ENCODE results near the gene PMP22.

DNA sequence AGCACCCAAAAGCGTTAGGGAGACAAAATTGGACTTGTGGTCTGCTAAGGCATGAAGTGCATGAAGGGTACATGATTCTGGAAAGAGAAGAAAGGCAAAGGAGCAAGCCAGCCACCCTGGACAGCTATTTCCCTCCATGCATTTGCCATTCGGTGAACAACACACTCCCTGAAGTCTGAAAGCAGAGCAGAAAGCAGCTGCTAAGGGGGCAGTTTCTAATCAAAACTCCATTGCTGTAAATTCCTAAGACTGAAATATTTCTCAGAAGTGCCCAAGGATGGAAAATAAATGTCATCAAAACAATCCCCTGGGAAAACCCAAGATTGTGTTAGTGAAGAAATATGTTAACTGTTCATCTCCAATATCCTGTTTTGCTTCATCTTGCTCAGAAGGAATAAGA lies 44.3 kb downstream of the PMP22 start:
- TF ChIP-seq CTCF (IDR thresholded peaks at IDR 0.05; ENCODE audit: extremely low read depth in 1 of 2, insufficient read depth in 1 of 2, low read depth in 1 of 2, low read length in 2 of 2) = no peak
- no peak for TF ChIP-seq EZH2 (IDR thresholded peaks at IDR 0.05; ENCODE audit: borderline replicate concordance, low read depth, low read length, severe bottlenecking)
- TF ChIP-seq POLR2A (IDR thresholded peaks at IDR 0.05; ENCODE audit: low read depth, low read length) = no peak
- TF ChIP-seq POLR2AphosphoS5 (IDR thresholded peaks at IDR 0.05; ENCODE audit: insufficient read depth, low read depth, low read length) = no peak
- no peak for TF ChIP-seq FOS (IDR thresholded peaks at IDR 0.05; ENCODE audit: borderline replicate concordance, insufficient read depth, low read length)
- no peak for TF ChIP-seq MYC (IDR thresholded peaks at IDR 0.05; ENCODE audit: low read depth, low read length)
- TF ChIP-seq, protein P1, sequence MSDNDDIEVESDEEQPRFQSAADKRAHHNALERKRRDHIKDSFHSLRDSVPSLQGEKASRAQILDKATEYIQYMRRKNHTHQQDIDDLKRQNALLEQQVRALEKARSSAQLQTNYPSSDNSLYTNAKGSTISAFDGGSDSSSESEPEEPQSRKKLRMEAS (IDR thresholded peaks at IDR 0.05; ENCODE audit: insufficient read depth, insufficient read length) = no peak
- TF ChIP-seq GATA2 (IDR thresholded peaks at IDR 0.05; ENCODE audit: insufficient read depth, insufficient read length, low read depth, low read length) = no peak
- TF ChIP-seq JUN (IDR thresholded peaks at IDR 0.05; ENCODE audit: borderline replicate concordance, insufficient read depth, insufficient read length, low read depth) = no peak
